Liver (tissue), 9 donors: ENCODE data around the gene CCDC92. TPM values are rescaled to one million over a fixed set of nuclear protein-coding genes. Genes with fewer than 3 reads are reported as not detected.

Experiments
- DNase-seq: peaks from one replicate; pipeline ENCODE4 v3.0.0-alpha.2; 2017; ENCODE audit warnings: low spot score
- H3K27ac ChIP-seq, 2 donors: one replicate each; pipeline ENCODE4 v1.7.0; 2013; ENCODE audit warnings: inconsistent platforms in 2 of 2, low read length in 2 of 2, control low read depth in 1 of 2, low read depth in 1 of 2, mild to moderate bottlenecking in 1 of 2
- H3K27me3 ChIP-seq, 4 donors: one replicate each; pipeline versions ENCODE4 v1.6.1 to v1.7.0; 2013; ENCODE audit warnings: low read length in 3 of 4, inconsistent platforms in 1 of 4, mild to moderate bottlenecking in 1 of 4, moderate library complexity in 1 of 4; ENCODE audit not compliant: control insufficient read depth in 4 of 4, insufficient read depth in 4 of 4
- H3K36me3 ChIP-seq, 4 donors: one replicate each; pipeline versions ENCODE4 v1.6.1 to v1.7.0; 2013; ENCODE audit warnings: low read length in 3 of 4, mild to moderate bottlenecking in 3 of 4, low read depth in 1 of 4, moderate library complexity in 1 of 4; ENCODE audit not compliant: control insufficient read depth in 4 of 4, insufficient read depth in 3 of 4
- H3K4me1 ChIP-seq, 4 donors: one replicate each; pipeline versions ENCODE4 v1.6.1 to v1.7.0; 2013; ENCODE audit warnings: low read length in 3 of 4, mild to moderate bottlenecking in 3 of 4, moderate library complexity in 1 of 4; ENCODE audit not compliant: control insufficient read depth in 4 of 4, insufficient read depth in 4 of 4
- H3K4me3 ChIP-seq, 3 donors: one replicate each; pipeline versions ENCODE4 v1.6.1 to v1.7.0; 2013; ENCODE audit warnings: low read length in 3 of 3, control low read depth in 1 of 3, low read depth in 1 of 3, mild to moderate bottlenecking in 1 of 3
- H3K9ac ChIP-seq, 2 donors: one replicate each; pipeline ENCODE4 v1.7.0; 2013; ENCODE audit warnings: low read length in 2 of 2, mild to moderate bottlenecking in 2 of 2, moderate library complexity in 2 of 2, control low read depth in 1 of 2, low read depth in 1 of 2
- H3K9me3 ChIP-seq, 4 donors: one replicate each; pipeline versions ENCODE4 v1.6.1 to v1.7.0; 2013; ENCODE audit warnings: low read length in 3 of 4; ENCODE audit not compliant: control insufficient read depth in 4 of 4
- CTCF ChIP-seq: fragments of 150-350 bp; IDR thresholded peaks from 2 replicates; pipeline ENCODE4 v1.5.1; 2017; ENCODE audit warnings: improper control_type of control experiment, low read depth, low read length; ENCODE audit not compliant: missing input control
- EGR1 ChIP-seq, 2 donors: IDR thresholded peaks; 2 replicates each; pipeline ENCODE4 v1.6.1; 2016 to 2018; ENCODE audit warnings: antibody characterized with exemption in 2 of 2, low read depth in 2 of 2
- FOXA1 ChIP-seq: IDR thresholded peaks from 2 replicates; pipeline ENCODE4 v1.6.1; 2016; ENCODE audit warnings: antibody characterized with exemption
- GABPA ChIP-seq, 2 donors: IDR thresholded peaks in 1 of 2; conservative IDR thresholded peaks in 1 of 2; 2 replicates each; pipeline ENCODE4 v1.6.1; 2016; ENCODE audit warnings: antibody characterized with exemption in 2 of 2, mild to moderate bottlenecking in 1 of 2, moderate library complexity in 1 of 2
- HNF4A ChIP-seq, 2 donors: conservative IDR thresholded peaks; 2 replicates each; pipeline ENCODE4 v1.6.1; 2016; ENCODE audit warnings: antibody characterized with exemption in 2 of 2, mild to moderate bottlenecking in 2 of 2
- JUND ChIP-seq, 2 donors: IDR thresholded peaks; 2 replicates each; pipeline ENCODE4 v1.6.1; 2016; ENCODE audit warnings: antibody characterized with exemption in 2 of 2
- NR2F2 ChIP-seq: IDR thresholded peaks from 2 replicates; pipeline ENCODE4 v1.6.1; 2016; ENCODE audit warnings: antibody characterized with exemption
- RAD21 ChIP-seq, 2 donors: IDR thresholded peaks; 2 replicates each; pipeline ENCODE4 v1.6.1; 2016; ENCODE audit warnings: antibody characterized with exemption in 2 of 2, mild to moderate bottlenecking in 2 of 2
- REST ChIP-seq: IDR thresholded peaks from 2 replicates; pipeline ENCODE4 v1.6.1; 2016; ENCODE audit warnings: antibody characterized with exemption, mild to moderate bottlenecking
- RXRA ChIP-seq, 2 donors: IDR thresholded peaks; 2 replicates each; pipeline ENCODE4 v1.6.1; 2017 to 2018; ENCODE audit warnings: antibody characterized with exemption in 2 of 2, mild to moderate bottlenecking in 1 of 2
- TAF1 ChIP-seq: conservative IDR thresholded peaks from 2 replicates; pipeline ENCODE4 v1.6.1; 2016; ENCODE audit warnings: antibody characterized with exemption, mild to moderate bottlenecking
- WGBS: extraction: QIAGEN DNeasy Blood & Tissue Kit; methylation state at CpG from one replicate; pipeline ENCODE4 v1.1.7; 2013; 5-methylcytosine and 5-hydroxymethylcytosine counted together
- polyA plus RNA-seq, 2 donors: library from polyadenylated mRNA; stranded (reverse) in 1 of 2; unstranded in 1 of 2; fragments of 200-250 nt in 1 of 2; fragments of >200 nt in 1 of 2; fragmentation: Nextera tagmentation in 1 of 2; extraction: Ambion mirVana in 1 of 2; gene quantifications; one replicate each; pipeline versions ENCODE4 v1.2.1 to v1.2.3, GENCODE V29; 2013 to 2015
- total RNA-seq, 2 donors: library from RNA; depleted of rRNA; stranded (reverse); fragments of >200 nt; gene quantifications; one replicate each; pipeline ENCODE4 v1.2.3, GENCODE V29; 2014
- TF ChIP-seq, protein P1 (sequence below): IDR thresholded peaks from 2 replicates; pipeline ENCODE4 v1.6.1; 2016; ENCODE audit warnings: antibody characterized with exemption
- donor health status: healthy.
- donor health status: healthy.
- donor health status: healthy.
- donor health status: healthy.
- donor health status: healthy.

CCDC92 gene
- total and polyA plus RNA-seq, 4 donors: 2.1 to 14.6 (median 9.3) TPM

DNA sequence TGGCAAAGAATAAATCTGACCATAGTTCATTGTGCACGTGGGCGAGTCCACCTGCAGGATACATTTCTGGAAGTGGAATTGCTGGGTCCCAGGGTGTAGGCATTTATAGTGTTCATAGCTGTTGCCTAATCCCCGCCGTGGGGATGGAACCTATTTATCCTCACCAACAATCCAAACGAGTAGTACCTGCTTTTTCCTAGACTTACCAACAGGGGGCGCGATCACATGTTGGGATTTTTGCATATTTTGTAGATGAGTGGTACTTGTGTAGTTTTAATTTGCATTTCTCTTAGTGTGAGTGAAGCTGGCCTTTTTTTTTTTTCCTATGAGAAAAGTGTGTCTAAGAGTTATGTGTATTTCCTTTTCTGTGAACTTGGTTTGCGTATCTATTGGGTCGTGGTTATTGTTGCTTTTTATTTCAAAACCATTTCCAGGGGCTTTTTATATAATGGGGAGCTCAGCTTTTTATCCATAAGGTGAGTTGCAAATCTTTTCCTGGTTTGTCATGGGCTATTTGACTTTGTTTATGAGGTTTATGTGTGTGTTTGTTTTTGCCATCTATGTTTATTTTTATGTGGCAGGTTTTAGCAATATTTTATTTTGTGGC, 67.2 kb downstream of the CCDC92 start:
- Histone ChIP-seq H3K4me1 (no peaks in the 10 kb centered on the region), H3K9ac (no peak overlapping the region), H3K4me3 (no peak overlapping the region), H3K27me3 (no peaks in the 10 kb centered on the region), H3K27ac (no peak overlapping the region), H3K9me3 (no peaks in the 10 kb centered on the region), H3K36me3 (no peaks in the 10 kb centered on the region)
- peak; percentile 54 for DNase-seq
- TF ChIP-seq EGR1 (IDR thresholded peaks at IDR 0.05; ENCODE audit: low read depth in 2 of 2) (no peak), HNF4A (conservative IDR thresholded peaks at IDR 0.05) (peak in 1 of 2 donors; percentile 5), CTCF (peak; percentile 77), FOXA1 (no peak), REST (no peak), RXRA (IDR thresholded peaks at IDR 0.05) (no peak), RAD21 (IDR thresholded peaks at IDR 0.05) (peak; percentile 87 to 89), GABPA (IDR thresholded peaks at IDR 0.05 in 1 of 2, conservative IDR thresholded peaks at IDR 0.05 in 1 of 2) (no peak), NR2F2 (no peak), JUND (IDR thresholded peaks at IDR 0.05) (peak in 1 of 2 donors; percentile 21)
- TF ChIP-seq, protein P1, sequence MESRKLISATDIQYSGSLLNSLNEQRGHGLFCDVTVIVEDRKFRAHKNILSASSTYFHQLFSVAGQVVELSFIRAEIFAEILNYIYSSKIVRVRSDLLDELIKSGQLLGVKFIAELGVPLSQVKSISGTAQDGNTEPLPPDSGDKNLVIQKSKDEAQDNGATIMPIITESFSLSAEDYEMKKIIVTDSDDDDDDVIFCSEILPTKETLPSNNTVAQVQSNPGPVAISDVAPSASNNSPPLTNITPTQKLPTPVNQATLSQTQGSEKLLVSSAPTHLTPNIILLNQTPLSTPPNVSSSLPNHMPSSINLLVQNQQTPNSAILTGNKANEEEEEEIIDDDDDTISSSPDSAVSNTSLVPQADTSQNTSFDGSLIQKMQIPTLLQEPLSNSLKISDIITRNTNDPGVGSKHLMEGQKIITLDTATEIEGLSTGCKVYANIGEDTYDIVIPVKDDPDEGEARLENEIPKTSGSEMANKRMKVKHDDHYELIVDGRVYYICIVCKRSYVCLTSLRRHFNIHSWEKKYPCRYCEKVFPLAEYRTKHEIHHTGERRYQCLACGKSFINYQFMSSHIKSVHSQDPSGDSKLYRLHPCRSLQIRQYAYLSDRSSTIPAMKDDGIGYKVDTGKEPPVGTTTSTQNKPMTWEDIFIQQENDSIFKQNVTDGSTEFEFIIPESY: no peak
- 20% methylated on average over 9 of the region's 9 CpGs for WGBS

GRCh38 chr12:123903301-123904065, 69.1 kb downstream of the CCDC92 start:
- no peak overlapping the region for H3K27ac ChIP-seq
- no peak for DNase-seq
- H3K27me3 ChIP-seq: peaks cover 0 to 2% (median under 1%) of the 10 kb centered on the region in 4 donors
- WGBS: 92% methylated on average over 22 of the region's 22 CpGs
- H3K36me3 ChIP-seq: no peaks in the 10 kb centered on the region
- H3K4me3 ChIP-seq: no peak overlapping the region
- H3K9ac ChIP-seq: no peak overlapping the region
- TF ChIP-seq CTCF (no peak), HNF4A (conservative IDR thresholded peaks at IDR 0.05) (no peak), TAF1 (no peak), EGR1 (IDR thresholded peaks at IDR 0.05; ENCODE audit: low read depth in 2 of 2) (no peak)
- no peaks in the 10 kb centered on the region for H3K4me1 ChIP-seq
- no peaks in the 10 kb centered on the region for H3K9me3 ChIP-seq
